ENCODE data around the gene ASPDH.

ASPDH gene

DNA sequence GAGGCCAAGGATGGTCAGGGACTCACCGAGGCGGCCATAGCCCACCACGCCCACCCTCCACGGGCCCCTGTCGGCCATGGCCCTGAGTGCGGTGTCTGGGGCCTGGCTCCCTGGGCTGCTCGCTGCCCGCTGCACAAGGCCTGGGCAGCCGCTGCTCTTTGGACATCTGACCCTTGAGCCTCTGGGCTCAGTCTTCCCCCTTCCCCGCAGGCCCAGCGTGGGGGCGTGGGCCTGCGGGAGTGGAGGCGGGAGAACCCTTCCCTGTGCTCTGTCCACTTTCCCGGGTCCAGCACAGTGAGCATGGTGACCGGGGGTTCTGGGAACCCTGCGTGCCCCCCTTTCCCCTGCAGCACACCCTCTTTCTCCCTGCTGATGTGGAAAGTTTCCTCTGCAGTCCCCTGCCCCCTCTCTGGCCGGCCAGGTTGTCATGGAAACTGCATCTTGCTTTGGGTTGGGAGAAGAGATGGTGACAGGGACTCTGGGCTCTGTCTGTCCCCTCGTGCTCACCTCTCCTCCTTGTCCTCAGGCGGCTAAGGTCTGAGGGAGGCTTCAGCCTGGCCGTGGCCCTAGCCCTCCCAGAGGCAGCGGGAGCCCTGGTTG lies at the start of gene ASPDH:
Gene ASPDH (minus strand): TSS at position 168 of the 600 bp plus-strand sequence. CDS start 90 bp downstream, at position 78.
- DNase-seq = no peak

DNA sequence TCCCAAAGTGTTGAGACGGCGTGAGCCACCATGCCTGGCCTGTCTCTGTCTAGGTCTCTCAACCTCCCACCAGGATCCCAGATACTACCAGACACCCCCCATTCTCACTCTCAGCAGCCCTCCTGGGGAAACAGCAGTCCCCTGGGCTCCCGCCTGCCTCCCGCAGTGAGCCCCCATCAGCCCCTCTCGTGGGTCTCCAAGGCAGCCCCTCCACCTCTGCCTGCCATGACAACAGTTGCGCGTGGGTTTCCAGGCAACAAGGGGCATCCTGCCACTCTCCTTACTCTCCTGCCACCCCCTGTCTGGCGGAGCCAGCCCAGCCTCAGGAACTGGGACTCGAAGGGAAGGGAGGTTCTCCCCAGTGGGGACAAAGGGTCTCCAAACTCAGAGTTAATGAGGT lies 49.3 kb upstream of the ASPDH start:
- DNase-seq = no peak

DNA sequence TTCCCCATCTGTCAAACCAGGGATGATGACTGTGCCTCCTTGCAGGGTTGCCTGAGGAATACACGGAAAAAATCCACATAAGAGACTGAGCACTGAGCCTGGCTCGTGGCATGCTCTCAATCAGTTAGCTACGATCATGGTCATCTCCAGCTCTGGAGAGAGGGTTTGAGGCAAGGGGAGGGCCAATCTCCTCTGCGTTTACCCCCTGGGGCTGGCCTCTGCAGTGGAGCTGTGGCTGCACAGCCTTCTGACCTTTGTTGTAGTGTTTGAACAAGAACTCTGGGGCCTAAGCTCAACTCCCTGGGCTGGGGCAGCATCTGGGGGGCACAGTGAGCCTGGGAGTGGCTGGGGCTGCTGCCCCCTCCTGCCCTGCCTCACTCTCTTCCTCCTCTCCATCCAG lies 48.6 kb upstream of the ASPDH start:
- DNase-seq = no peak

DNA sequence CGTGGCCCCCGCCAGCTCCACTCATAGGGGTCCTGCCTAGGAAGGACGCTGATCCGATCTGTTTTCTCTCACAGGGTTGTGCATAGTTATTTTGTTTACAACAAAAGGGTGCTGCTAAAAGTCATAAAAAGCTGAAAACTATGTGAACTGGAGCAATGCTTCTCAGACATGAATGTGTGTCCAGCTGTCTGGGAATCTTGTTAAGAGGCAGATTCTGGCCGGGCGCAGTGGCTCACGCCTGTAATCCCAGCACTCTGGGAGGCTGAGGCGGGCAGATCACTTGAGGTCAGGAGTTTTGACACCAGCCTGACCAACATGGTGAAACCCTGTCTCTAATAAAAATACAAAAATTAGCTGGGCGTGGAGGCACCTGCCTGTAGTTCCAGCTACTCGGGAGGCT lies 45.9 kb upstream of the ASPDH start:
- DNase-seq = no peak

DNA sequence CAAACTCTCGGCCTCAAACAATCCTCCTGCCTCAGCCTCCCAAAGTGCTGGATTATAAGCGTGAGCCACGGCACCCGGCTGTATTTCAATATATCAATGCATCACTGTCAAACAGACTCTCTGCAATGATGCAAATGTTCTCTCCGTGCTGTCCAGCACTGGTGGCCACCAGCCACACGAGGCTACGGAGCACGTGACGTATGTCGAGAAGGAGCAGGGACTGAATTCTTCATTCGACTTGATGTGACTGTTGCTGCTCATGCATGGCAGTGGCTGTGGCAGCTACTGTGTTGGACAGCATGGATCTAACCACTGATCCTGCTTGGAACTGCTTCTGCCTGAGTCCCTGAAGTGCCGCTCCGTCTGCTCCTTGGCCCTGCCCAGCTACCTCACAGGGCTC lies 44.7 kb upstream of the ASPDH start:
- DNase-seq = no peak

DNA sequence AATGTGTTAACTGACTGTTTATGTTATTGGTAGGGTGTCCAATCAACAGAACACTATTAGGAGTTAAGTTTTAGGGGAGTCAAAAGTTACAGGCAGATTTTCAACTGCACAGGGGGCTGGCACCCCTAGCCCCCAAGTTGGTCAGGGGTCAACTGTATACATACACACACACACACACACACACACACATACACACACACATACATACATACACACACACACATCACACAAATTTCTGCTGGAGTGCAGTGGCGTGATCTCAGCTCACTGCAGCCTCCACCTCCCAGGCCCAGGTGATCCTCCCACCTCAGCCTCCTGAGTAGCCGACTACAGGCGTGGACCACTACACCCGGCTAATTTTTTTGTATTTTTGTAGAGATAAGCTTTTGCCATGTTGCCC lies 44.3 kb upstream of the ASPDH start:
- no peak for DNase-seq

DNA sequence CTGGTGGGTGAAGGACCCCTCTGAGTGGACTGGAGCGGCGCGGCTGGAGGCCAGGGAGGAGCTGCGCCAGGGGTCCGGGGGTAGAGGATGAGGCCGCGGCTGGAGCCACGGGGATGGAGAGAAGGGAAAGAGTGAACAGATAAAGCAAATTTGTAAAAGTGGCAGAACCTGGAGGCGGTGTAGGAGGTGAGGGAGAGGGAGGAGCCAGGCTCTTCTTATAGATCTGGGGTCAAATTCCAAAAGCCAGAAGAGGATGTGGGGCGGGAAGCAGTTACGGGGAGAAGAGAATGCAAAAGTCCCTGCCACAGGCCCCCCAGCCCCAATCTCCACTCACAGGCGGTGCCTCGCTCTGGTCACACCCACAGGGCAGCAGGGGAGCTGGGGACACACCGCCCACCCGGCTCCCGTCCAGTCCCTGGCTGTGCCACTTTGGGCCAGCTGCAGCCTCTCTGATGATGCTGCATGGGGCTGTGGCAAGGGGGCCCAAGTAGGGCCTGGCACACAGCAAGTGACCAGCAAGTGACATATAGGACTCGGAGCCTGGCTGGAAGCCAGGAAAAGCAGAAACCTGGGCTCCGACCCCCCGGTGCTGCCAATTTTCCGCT lies 43.4 kb upstream of the ASPDH start:
- DNase-seq = no peak

DNA sequence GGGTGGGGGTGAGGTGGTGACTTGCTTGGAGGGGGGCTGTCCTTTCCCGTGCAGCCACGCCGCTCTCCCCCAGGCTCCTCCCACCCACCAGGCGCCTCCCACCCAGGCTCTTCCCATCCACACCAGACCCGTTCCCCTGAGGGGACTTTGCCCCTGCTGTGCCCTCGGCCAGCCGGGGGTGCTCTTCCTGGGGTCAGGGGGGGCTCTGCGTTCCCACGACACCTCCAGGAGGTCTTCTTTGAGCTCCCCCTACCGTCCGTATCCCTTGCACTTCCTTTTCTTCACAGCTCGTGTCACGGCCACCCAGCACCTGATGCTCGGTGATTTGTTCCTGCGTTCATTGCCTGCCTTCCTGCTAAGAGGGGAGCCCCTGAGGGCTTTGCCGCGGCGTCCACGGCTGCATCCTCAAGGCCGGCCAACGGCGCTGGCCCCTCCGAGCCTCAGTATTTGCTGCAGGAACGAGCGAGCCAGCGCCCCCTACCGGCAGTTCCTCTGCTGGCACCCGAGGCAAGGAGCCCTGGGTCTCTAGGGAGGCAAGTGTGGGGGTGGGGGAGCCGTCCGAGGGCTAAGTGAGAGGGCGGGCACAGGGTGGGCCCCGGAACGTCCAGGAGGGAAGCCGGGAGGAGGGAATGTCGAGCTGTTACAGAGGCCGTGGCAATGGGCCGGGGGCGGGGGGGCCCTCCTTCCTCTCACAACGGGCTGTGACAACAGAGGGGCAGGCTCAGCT lies 42.7 kb upstream of the ASPDH start:
- peak; percentile 78 for DNase-seq

DNA sequence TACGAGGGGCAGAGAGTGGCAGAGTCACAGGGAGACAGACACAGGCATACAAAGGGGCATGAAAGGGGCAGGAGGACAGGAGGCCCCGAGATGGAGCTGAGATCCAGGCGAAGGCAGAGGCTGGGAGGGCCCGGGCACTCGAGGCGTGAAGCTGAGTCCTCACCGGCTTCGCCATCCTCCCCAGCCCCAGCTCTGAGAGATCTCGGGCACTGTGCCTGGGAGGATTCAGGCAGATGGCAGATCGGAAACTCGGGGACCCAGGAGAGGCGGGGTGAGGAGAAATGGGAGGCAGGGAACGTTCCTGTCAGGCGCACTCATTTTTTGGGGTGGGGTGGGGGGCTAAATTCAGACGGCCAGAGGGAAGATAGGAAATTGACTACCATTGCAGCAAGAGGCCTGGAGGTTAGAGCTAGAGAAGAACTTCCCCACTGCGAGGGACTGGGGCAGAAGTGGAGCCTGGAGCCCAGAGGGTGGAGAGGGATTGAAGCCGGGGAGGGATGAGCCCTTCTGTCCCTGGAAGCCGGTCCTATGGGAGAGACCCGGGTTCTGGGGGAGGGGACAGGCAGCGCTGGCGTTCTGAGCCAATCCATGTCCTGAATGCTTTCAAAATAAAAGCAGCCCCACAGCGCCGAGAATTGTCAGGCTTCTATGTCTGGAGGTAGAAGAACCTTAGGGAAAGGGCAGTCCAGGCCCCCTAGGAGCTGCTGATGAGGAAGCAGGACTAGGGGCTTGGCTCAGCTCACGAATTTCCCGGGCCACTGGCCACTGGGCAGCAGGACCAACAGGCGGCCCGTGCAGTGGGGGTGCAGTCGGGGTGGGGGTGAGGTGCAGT lies 42.0 kb upstream of the ASPDH start:
- DNase-seq = no peak

DNA sequence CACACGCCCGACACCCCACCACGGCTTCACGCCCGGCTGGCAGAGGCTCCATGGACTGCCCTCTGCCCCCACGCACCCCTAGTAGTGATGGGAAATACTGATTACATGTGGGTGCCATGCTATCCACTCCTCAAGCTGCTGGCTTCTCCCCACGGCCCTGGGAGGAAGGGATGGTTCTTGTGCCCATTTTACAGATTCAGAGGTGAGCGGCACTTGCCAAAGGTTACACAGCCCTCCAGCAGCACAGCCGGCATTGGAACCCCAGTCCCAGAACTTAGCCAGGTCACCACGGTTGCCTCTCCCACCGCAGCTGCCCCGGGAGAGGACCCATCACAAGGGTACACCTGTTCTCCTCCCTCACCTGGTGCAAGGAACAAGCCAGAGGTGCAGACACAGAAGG lies 41.3 kb upstream of the ASPDH start:
- no peak for DNase-seq

DNA sequence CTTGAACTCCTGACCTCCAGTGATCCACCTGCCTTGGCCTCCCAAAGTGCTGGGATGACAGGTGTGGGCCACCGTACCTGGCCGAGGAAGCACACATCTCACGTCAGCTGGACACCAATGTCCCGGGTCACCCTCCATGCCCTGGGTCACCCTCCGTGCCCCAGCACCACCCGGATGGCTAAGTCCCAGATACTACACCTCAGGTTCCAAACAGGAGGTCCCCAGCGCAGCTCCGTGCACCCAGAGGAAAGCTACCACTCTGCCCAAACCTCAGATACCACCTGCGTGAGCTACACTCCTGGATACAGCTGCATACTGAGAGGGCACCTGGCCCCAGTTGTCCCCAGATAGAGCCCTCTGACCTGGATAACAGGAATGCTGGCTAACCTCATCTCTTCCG lies 40.5 kb upstream of the ASPDH start:
- DNase-seq = no peak

DNA sequence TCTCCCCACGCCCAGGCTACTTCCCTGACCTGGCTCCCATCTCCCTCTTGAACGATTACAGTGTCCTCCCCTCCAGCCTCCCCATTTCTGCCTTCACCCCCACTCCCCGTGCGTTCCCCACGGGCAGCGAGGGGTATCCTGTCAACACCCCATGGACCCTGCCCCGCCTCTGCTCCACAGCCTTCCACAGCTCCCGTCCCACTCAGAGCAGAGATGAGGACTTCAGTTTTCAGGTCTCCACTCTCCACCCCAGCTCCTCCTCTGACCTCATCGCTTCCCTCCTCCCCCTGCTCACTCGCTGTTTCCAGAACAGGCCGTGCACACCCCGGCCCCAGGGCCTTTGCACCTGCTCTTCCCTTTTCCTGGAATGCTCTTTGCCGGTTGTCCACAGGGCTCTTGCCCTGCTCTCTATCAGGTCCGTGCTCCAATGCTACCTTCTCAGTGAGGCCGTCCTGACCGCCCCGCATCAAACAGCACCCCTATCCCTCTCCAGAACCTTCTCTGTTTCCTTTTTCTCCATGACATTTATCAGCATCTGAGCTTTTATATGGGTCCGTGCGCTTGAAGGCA lies 39.5 kb upstream of the ASPDH start:
- DNase-seq = no peak

DNA sequence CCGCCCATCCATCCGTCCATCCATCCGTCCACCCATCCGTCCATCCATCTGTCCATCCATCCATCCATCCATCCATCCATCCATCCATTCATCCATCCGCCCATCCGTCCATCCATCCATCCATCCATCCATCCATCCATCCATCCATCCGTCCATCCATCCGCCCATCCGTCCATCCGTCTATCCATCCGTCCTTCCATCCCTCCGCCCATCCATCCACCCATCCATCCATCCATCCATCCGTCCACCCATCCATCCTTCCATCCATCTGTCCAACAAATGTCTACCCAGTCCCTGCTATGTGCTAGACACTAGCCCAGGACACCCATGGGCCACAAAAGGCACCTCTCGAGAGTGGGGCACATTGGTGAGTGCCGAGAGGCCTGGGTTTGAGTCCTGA lies 38.8 kb upstream of the ASPDH start:
- DNase-seq = no peak

DNA sequence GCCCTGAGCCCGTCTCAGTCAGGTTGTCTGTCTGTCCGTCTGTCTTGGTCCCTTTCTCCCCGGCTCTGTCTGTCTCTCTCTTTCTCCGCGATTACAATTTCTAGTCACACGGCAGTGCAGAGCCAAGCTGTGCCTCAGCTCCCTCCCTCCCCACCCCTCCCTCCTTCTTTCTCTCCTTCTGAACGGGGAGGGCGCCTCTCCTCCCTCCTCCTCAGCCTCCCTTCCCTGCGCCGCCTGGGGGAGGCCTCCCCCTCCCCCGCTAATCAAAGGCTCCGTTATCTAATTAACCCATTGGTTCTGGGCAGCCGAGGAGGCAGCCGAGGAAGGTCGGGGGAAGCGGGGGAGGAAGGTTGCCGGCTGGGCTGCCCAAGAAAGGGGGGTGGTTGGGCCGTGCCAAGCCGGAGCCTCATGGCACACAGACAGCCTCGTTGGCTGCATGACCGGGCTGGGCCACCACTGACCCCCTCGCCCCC lies 38.0 kb upstream of the ASPDH start:
- no peak for DNase-seq

DNA sequence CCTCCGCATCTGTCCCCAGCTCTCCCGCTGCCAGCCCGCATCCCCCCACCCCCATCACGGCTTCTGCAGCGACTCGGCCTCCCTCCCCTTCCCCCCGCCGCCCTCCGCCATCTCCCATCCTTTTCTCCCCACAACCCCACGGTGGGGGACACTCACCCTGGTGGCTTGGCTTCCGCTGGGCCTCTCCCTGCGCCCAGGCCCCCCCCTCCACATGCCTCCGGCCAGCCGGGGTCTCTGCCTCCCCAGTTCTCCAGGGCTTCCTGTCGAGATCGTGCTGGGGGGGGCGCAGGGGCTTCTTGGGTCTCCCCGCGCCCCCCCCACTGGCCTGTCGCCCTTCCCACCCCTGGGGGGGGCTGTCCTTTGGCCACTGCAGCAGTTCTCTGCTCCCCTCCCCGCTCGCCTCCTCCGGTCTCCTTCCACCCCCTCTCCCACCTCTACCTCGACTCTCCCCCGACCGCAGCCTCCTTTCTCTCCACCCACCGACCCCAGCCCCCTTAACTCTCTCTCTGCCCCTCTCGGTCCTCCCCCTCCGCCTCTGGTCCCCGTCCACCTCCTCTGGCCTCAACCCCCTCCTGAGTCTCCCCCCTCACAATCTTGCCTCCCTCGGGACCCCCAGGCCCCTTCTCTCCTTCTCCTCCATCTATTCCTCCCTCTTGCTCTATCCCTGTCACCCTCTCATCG lies 37.5 kb upstream of the ASPDH start:
- DNase-seq = no peak

DNA sequence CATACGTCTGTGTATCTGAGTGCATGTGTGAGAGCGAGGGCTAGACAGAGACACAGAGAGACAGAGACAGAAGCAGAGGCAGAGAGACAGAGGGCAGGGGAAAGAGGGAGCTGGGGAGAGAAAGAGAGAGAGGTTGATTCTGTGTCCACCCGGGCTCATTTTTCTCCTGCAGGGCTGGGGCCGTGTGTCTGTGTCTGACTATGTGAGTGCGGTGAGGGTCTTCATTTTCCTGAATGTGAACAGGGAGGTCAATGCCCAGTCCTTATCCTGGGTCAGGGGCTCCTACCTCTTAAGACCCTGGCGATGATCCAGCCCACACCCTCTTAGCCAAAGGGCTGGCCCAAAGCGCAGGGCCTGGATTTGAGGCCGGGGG lies 36.9 kb upstream of the ASPDH start:
- no peak for DNase-seq

DNA sequence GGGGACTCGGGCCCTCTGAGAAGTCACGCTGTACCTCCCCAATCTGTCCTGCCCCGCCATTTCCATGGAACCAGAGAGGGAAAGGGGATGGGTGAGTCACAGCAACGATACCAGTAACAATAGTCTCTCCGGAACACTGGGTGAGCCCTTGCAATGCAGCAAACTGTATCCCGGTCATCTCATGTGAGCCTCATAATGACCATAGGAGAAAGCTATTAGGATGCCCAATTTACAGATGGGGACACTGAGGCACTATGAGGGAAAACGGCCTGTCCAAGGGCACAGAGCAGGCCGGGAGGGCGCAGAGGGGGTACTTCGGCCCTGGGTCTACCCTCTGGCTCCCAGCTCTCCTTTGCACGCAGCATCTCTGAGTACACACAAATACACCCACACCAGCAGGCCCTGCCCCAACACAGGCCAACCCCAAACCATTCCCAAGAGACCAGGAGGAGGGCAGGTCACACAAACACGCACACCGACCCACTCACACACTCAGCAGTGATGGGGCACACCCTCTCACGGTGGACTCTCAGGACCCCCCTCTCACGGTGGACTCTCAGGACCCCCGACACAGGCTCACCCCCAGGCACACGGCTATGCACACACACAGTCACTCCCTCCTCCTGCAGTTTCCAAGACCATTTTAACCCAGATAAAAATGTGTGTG lies 36.3 kb upstream of the ASPDH start:
- no peak for DNase-seq

DNA sequence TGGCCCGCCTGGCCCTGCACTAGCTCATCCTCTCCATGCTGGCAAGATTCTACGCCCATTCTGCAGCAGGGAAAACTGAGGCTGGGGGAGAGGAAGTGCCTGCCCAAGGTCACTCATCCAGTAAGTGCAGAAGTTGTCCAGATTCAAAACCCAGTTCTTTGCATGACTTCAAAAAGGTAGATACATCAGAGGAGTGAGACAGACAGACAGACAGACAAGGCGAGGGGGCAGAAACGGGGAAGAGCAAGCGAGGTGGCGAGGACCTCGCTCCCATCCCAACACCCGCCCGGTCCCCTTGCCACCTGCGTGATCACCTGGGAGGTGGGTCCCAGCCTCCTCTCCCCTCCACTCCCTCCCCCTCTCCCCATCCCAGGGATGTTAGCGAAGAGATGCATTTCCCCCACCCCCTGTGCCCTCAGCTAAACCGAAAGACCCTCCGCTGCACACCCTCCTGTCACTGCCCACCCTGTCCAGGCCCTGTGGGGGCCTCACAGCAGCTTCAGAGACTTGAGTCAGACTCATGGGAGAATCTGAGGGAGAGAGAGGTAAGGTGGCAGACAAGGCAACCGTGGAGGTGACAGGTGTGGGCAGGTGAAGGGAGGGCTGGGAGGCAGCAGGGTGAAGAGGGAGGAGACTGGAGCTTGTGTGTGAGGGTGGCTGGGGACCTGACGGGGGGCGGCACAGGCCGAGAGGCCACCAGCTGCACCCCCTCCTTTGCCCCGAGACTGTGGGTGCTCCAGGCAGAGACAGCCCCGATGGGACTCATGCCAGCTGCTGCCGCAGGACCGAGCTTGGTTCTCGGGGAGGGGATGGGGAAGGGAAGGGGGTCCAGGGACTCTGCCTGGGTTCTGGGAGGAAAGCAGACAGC lies 35.6 kb upstream of the ASPDH start:
- DNase-seq = no peak

DNA sequence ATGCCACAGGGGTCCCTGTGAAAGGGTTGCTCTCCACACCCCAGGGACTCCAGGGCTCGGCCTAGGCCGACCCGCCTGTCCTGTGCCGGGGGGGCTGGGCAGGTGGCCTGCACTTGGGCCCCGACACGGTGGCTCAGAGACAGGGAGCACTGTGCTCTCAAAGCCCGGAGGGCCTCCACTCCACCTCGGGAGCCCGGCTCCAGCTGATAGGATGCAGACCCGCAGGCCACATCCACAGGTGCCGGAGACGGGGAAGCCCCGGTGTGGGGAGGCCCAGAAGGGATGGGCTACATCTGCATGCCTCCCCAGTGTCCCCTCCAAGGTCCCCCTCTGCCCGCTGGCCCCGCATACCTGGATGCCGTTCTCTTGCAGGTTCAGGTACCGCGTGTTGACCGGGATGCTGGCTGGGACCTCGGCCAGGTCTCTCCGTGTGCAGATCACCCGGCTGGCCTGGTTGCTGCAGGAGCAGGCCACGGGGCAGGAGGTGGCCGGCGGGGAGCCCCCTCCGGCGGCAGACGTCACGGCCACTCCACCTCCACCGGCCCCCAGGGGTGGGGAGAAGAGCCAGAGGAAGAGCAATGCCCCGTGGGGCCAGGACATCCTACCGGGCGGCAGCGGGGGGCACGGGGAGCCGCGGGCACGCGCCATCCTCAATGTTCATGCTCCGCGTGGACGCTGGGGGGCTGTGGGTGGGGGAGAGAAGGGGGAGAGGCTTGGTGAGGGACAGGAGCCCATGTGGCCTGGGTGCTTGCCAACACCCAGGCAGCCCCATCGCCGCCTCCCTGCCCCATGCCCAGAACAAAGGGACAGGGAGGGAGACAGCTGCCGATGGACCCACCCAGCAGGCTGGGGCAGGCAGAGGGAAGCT lies 34.7 kb upstream of the ASPDH start:
- no peak for DNase-seq

Data from stimulated activated CD4-positive, alpha-beta T cell treated with anti-CD3 and anti-CD28 coated beads, Interleukin-4, amount 100 ng/mL, for 24 hours (primary cell).